Osteoblast (primary cell): ENCODE data around the gene GRAMD1B. TPM values are rescaled to one million over a fixed set of nuclear protein-coding genes. Genes with fewer than 3 reads are reported as not detected.

Source experiments
- DNase-seq: peaks from one replicate; pipeline ENCODE4 v3.0.0; 2011; ENCODE audit warnings: low spot score, mixed read lengths; ENCODE audit not compliant: insufficient read length; ENCODE audit errors: missing footprints
- H2AFZ ChIP-seq: 2 replicates; pipeline ENCODE4 v1.6.0; 2011; ENCODE audit warnings: mild to moderate bottlenecking, low read length
- H3K27ac ChIP-seq: 2 replicates; pipeline ENCODE4 v1.5.1; 2011; ENCODE audit warnings: mild to moderate bottlenecking, low read depth, low read length, moderate library complexity
- H3K27me3 ChIP-seq: 2 replicates; pipeline ENCODE4 v1.6.0; 2012; ENCODE audit warnings: mild to moderate bottlenecking, control low read depth, inconsistent platforms, low read length, moderate library complexity; ENCODE audit not compliant: insufficient read depth
- H3K36me3 ChIP-seq: 2 replicates; pipeline ENCODE4 v1.5.1; 2011; ENCODE audit warnings: mild to moderate bottlenecking, low read length, control low read depth, moderate library complexity; ENCODE audit not compliant: insufficient read depth
- H3K4me1 ChIP-seq: 2 replicates; pipeline ENCODE4 v1.5.1; 2011; ENCODE audit warnings: mild to moderate bottlenecking, low read length, control low read depth, moderate library complexity; ENCODE audit not compliant: insufficient read depth
- H3K4me2 ChIP-seq: 2 replicates; pipeline ENCODE4 v1.6.0; 2011; ENCODE audit warnings: mild to moderate bottlenecking, low read length; ENCODE audit not compliant: insufficient read depth
- H3K4me3 ChIP-seq: fragments of 200-600 bp; sonication (generic); 3 replicates; pipeline ENCODE4 v1.5.1; 2012; ENCODE audit warnings: mild to moderate bottlenecking, low read length, inconsistent platforms; ENCODE audit not compliant: insufficient read depth
- H3K79me2 ChIP-seq: 2 replicates; pipeline ENCODE4 v1.6.0; 2012; ENCODE audit warnings: mild to moderate bottlenecking, low read length, control low read depth, inconsistent platforms; ENCODE audit not compliant: insufficient read depth
- H3K9me3 ChIP-seq: 2 replicates; pipeline ENCODE4 v1.5.1; 2011; ENCODE audit warnings: low read depth, low read length, control low read depth
- H4K20me1 ChIP-seq: 2 replicates; pipeline ENCODE4 v1.6.0; 2012; ENCODE audit warnings: mild to moderate bottlenecking, low read length, control low read depth; ENCODE audit not compliant: insufficient read depth
- total RNA-seq: library from RNA; depleted of rRNA; stranded (reverse); fragments of >200 nt; gene quantifications from 2 replicates; pipeline ENCODE4 v1.2.3, GENCODE V29; 2012
- TF ChIP-seq, protein P1 (sequence below): IDR thresholded peaks from 2 replicates; pipeline ENCODE4 v1.5.1; 2011; ENCODE audit warnings: mild to moderate bottlenecking, low read depth, low read length, moderate library complexity; ENCODE audit errors: extremely low read depth

Gene GRAMD1B
- total RNA-seq, 1 donor, result 15.2 TPM

DNA sequence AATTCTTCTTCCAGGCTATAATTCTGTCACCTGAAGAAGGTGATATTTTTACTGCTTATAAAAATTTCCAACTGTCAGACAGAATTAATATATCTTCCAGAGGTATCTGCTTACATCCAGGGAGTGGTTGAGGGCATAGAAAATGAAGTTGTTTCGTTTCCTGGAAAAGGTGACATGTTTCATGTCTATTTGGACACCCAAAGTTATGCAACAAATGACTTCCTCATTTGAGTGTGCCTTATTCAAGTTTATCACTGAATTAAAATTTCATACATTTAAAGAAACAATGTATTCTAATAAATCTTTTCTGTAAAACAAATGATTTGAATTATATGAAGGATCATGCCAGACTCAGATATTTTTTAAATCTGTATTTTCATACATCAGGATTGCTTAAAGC is 8.5 kb upstream of the GRAMD1B start:
- no peak overlapping the region for H3K4me3 ChIP-seq
- no peak overlapping the region for H2AFZ ChIP-seq
- H4K20me1 ChIP-seq, result no peaks in the 10 kb centered on the region
- H3K27me3 ChIP-seq, result peaks cover 51% of the 10 kb centered on the region
- no peak overlapping the region for H3K4me2 ChIP-seq
- H3K4me1 ChIP-seq, result no peaks in the 10 kb centered on the region
- H3K27ac ChIP-seq, result no peak overlapping the region
- TF ChIP-seq, protein P1, sequence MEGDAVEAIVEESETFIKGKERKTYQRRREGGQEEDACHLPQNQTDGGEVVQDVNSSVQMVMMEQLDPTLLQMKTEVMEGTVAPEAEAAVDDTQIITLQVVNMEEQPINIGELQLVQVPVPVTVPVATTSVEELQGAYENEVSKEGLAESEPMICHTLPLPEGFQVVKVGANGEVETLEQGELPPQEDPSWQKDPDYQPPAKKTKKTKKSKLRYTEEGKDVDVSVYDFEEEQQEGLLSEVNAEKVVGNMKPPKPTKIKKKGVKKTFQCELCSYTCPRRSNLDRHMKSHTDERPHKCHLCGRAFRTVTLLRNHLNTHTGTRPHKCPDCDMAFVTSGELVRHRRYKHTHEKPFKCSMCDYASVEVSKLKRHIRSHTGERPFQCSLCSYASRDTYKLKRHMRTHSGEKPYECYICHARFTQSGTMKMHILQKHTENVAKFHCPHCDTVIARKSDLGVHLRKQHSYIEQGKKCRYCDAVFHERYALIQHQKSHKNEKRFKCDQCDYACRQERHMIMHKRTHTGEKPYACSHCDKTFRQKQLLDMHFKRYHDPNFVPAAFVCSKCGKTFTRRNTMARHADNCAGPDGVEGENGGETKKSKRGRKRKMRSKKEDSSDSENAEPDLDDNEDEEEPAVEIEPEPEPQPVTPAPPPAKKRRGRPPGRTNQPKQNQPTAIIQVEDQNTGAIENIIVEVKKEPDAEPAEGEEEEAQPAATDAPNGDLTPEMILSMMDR, result no peak
- DNase-seq, result no peak
- no peaks in the 10 kb centered on the region for H3K79me2 ChIP-seq
- H3K36me3 ChIP-seq, result no peaks in the 10 kb centered on the region
- no peaks in the 10 kb centered on the region for H3K9me3 ChIP-seq

DNA sequence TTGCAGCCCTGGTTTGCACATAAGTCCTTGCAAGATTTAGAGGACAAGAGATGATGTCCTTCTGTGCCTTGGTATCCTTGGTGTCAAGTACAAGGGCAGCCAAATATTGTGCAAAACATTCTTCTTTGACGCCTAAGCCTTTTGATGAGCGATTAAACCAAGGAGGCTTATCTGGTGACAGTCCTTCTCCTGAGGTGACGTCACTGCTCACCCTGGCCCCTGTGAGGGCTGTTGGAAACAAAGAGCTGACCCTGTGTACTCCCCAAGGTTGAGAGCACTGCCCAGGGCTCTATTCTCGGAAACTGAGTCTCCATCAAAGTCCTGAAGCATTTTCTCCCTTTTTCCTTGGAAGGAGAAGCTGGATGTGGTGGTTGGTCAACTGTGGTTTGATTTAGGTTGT is 4.7 kb upstream of the GRAMD1B start:
- Histone ChIP-seq H3K27ac (no peak overlapping the region), H3K4me3 (no peak overlapping the region), H3K9me3 (no peaks in the 10 kb centered on the region), H3K27me3 (peaks cover 36% of the 10 kb centered on the region), H3K4me2 (no peak overlapping the region), H3K79me2 (no peaks in the 10 kb centered on the region), H2AFZ (no peak overlapping the region), H3K4me1 (peaks cover 22% of the 10 kb centered on the region), H4K20me1 (no peaks in the 10 kb centered on the region), H3K36me3 (no peaks in the 10 kb centered on the region)
- DNase-seq, result no peak
- TF ChIP-seq, protein P1, result no peak

DNA sequence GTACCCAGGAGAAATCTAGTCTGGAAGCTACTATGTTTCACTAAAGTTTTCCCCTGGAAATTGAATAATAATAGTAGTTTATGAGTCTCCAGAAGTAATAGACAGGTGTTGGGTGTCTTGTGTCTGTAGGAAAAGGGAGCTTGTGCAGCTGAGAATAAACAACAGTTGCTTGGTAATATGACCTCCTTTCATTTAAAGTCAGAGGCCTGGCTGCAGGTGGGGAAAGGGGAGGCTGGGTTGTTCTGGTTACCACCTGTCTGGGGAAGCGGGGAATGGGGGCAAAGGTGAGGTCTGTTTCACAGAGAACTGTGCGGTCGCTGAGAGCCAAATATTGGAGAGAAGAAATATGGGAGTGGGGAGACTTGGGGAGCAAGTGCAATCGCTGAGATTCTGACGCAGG is 3.3 kb upstream of the GRAMD1B start:
- Histone ChIP-seq H3K27ac (no peak overlapping the region), H3K27me3 (peaks cover 24% of the 10 kb centered on the region), H3K4me2 (no peak overlapping the region), H3K9me3 (no peaks in the 10 kb centered on the region), H4K20me1 (peaks cover 2% of the 10 kb centered on the region), H2AFZ (no peak overlapping the region), H3K36me3 (no peaks in the 10 kb centered on the region), H3K4me1 (peaks cover 30% of the 10 kb centered on the region), H3K4me3 (no peak overlapping the region), H3K79me2 (peaks cover 13% of the 10 kb centered on the region)
- no peak for DNase-seq
- TF ChIP-seq, protein P1, result no peak

DNA sequence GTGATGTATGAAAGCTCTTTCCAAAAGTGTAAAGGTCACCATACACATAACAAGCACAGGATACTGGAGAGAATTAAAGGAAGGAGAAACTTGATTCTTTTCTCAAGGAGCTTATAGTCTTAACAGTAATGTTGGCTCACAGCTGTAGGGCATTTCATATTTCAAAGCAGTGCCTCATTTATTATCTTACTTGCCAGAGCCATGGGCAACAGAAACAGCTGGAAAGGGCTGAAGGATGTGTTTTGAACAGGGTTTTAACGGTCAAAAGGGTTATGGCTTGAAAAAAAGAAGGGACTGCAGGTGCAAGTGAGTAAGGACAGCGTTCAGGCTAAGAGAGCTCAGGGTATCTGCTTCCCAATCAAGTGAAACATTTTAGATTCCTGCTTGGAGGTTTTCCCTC is 2.7 kb upstream of the GRAMD1B start:
- no peak overlapping the region for H3K4me2 ChIP-seq
- H3K79me2 ChIP-seq, result peaks cover 19% of the 10 kb centered on the region
- no peak overlapping the region for H2AFZ ChIP-seq
- H4K20me1 ChIP-seq, result peaks cover 5% of the 10 kb centered on the region
- no peaks in the 10 kb centered on the region for H3K9me3 ChIP-seq
- no peak overlapping the region for H3K4me3 ChIP-seq
- no peak for DNase-seq
- H3K27ac ChIP-seq, result peak overlapping the region; percentile 97
- H3K36me3 ChIP-seq, result no peaks in the 10 kb centered on the region
- H3K4me1 ChIP-seq, result peaks cover 35% of the 10 kb centered on the region
- H3K27me3 ChIP-seq, result peaks cover 18% of the 10 kb centered on the region
- TF ChIP-seq, protein P1, result no peak
